Omental fat pad (tissue), 4 donors: ENCODE measurements around the gene TBCE. TPM values are rescaled to one million over a fixed set of nuclear protein-coding genes. Genes with fewer than 3 reads are reported as not detected.

Experiments used
- ATAC-seq: fragments of 150-250 bp; one replicate; pipeline ENCODE4 v1.9.1; 2016; ENCODE audit warnings: mild to moderate bottlenecking, moderate library complexity; ENCODE audit not compliant: low FRiP score
- DNase-seq: peaks from one replicate; pipeline ENCODE4 v3.0.0-alpha.2; 2019; ENCODE audit warnings: low spot score
- CTCF ChIP-seq, 3 donors: fragments of 450-650 bp; IDR thresholded peaks; one replicate each; pipeline ENCODE4 v1.5.1; 2016 to 2017; ENCODE audit warnings: antibody characterized with exemption in 3 of 3, mild to moderate bottlenecking in 3 of 3, moderate library complexity in 2 of 3
- small RNA-seq: library from RNA; depleted of rRNA; stranded (forward); fragments of <200 nt; gene quantifications from one replicate; pipeline ENCODE3, GENCODE V24; 2016
- total RNA-seq, 4 donors: library from RNA; depleted of rRNA; stranded (reverse); fragments of >200 nt; gene quantifications; one replicate each; pipeline ENCODE4 v1.1.0, GENCODE V29; 2016

The TBCE gene
- total RNA-seq, 4 donors from 2014 or later: 10.9 to 27.3 (median 19.2) TPM

DNA sequence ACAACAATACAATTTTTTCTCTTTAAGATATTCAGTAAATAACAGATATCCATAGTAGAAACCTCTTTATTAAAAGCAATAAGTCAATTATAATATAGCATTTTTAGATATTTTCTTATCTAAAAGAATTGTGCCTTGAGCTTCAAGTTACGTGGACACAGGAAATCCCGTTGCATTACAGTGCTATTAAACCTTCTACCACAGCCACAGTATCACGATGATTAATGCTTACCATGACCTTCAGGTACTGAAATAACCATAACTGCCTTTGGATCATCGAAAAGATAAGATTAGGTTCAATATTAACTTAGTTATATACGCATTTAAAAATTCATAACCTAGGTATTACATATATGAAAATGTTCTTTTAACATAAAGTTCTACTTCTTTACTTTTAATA is 119.1 kb downstream of the TBCE start:
- DNase-seq: no peak
- no peak for ATAC-seq
- TF ChIP-seq CTCF (IDR thresholded peaks at IDR 0.05): no peak

DNA sequence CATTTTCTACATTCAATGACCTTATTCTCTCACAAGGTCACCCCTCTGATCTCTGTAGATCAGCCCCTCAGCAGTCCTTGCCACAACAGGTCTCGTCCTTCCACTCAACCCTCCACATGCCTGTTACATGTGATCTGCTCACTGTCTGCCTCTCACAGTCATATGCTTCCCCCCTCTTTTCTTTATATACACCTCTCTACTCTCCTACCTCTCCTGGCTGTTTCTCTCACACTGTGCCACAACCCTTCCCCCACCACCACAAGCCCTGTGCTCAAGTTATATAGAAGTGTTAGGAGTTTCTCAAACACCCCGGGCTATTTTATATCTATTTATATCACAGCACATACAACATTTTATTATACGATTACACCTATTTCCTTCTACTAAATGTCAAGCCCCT is 124.4 kb downstream of the TBCE start:
- TF ChIP-seq CTCF (IDR thresholded peaks at IDR 0.05): no peak
- ATAC-seq (no peak), DNase-seq (no peak)

DNA sequence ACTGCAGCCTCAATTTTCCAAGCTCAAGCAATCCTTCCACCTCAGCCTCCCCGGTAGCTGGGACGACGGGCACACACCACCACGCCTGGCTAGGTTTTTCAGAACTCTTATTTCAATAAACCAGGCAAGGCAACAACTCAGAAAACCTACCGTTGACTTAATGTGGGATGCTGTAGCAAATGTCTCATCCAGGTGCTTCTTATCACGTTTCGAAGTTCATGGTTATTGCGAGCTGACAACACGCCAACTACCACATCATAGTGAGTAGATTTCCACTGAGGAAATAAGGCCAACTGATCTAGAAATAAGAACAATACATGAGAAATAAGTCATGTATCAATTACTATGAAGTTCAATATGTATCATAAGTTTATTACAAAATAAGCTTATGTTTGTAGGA is 127.3 kb downstream of the TBCE start:
- no peak for ATAC-seq
- DNase-seq: no peak
- no peak for TF ChIP-seq CTCF (IDR thresholded peaks at IDR 0.05)

- no peak for ATAC-seq
- no peak for TF ChIP-seq CTCF (IDR thresholded peaks at IDR 0.05)
Measured at GRCh38 chr1:235495030-235495429, 127.8 kb downstream of the TBCE start.

GRCh38 chr1:235495551-235495950 is 128.3 kb downstream of the TBCE start:
- TF ChIP-seq CTCF (IDR thresholded peaks at IDR 0.05): no peak
- ATAC-seq: no peak
- DNase-seq: no peak

More at GRCh38 chr1:235495030-235495429, 127.8 kb downstream of the TBCE start:
- DNase-seq: no peak

DNA sequence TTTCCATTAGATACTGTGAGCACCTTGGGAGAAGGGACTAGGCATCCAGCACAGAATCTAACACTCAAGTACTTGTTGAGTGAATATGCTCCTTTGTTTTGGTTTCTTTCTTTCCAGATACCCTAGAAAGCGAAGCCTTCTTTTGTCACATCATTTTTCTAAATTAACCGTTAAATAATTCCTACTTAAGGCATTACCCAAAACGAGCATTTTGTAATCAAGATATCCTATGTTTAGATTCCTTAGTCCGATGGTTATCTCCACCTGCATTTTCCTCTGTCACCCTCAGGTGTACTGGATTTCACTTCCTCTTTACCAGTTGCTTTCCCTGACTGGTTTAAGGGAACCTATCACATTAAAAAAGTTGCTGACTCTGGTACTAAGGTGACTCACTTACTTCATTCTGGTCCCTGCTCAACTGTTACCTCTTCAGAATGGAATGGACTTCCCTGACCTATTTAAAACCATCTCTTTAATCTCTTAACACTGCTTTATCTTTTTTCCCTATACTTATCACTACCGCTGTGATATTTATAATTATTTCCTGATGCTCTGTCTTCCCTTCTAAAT is 133.8 kb downstream of the TBCE start:
- no peak for TF ChIP-seq CTCF (IDR thresholded peaks at IDR 0.05)
- no peak for DNase-seq

More for the DNA sequence above, 133.8 kb downstream of the TBCE start:
- ATAC-seq: no peak

Small RNA genes within 50 kb of the gene (small RNA-seq; reads per million reads assigned to genes)
- not detected for gene AL391994.1
- not detected for gene RPS21P1

Other genes starting within 250 kb of the TBCE start
- 10 to 100 TPM; 73.6 to 91.7 (median 83.0) TPM for gene TOMM20, start 238.6 kb upstream of the TBCE start, total RNA-seq
- 10 to 100 TPM; 34.0 to 39.3 (median 36.5) TPM for gene RBM34, start 206.2 kb upstream of the TBCE start, total RNA-seq
- gene ARID4B, start 39.2 kb upstream of the TBCE start, total RNA-seq: 10 to 100 TPM; 29.0 to 54.5 (median 37.4) TPM
- 10 to 100 TPM; 15.4 to 26.2 (median 17.8) TPM for gene GGPS1, start 38.9 kb upstream of the TBCE start, total RNA-seq
- gene B3GALNT2, start 137.0 kb downstream of the TBCE start, total RNA-seq: 10 to 100 TPM; 17.5 to 30.4 (median 23.2) TPM